Fibroblast of lung (primary cell): Measurements from ENCODE around the gene EPHB6.

ENCODE experiments used
- CTCF ChIP-seq, 2 donors: IDR thresholded peaks in 1 of 2; conservative IDR thresholded peaks in 1 of 2; 1 replicate in 1 of 2; 2 replicates in 1 of 2; pipeline ENCODE4 v1.5.1; 2011 to 2012; ENCODE audit warnings: low read length in 2 of 2, control low read depth in 1 of 2, inconsistent platforms in 1 of 2, low read depth in 1 of 2, mild to moderate bottlenecking in 1 of 2
- EZH2 ChIP-seq: IDR thresholded peaks from 2 replicates; pipeline ENCODE4 v1.5.1; 2012; ENCODE audit warnings: low read length, control low read depth, mild to moderate bottlenecking; ENCODE audit errors: missing control alignments

DNA sequence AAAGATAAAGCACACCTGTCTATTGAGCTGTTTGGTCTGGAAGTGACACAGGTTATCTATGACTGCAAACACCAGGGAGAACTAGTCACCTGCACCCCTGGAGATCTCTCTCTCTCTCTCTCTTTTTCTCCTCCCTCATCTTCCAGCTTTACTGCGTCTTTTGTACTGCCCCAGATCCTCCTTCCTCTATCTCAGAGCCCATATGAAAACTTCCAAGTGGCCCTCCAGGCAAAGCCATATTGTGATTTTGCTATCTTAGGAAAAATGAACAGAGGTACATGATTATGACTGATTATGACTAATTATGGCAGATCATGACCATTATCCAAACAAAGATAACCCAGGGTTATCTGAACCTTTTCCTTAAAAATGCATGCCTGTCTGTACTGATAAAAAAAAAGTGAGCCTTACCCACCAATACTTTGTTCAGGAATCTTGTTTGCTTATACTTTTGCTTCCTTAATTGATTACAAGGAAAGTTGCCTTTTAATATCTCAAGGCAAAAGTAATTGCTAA is 12.6 kb upstream of the EPHB6 start:
- TF ChIP-seq EZH2: no peak
- TF ChIP-seq CTCF (conservative IDR thresholded peaks at IDR 0.05 in 1 of 2, IDR thresholded peaks at IDR 0.05 in 1 of 2; ENCODE audit: low read depth in 1 of 2, low read length in 2 of 2): no peak
